HepG2 (cell line): ENCODE results near the gene PAK1IP1. TPM values are rescaled to one million over a fixed set of nuclear protein-coding genes. Genes with fewer than 3 reads are reported as not detected.
"Not testable (repeated sequence)": the region's sequence is repeated elsewhere in the genome, so short reads cannot be mapped to it uniquely, and the experiment has no call there.

Source experiments
- ATAC-seq: fragments of 200-7000 bp; cut with Tn5 transposase; 3 replicates; pipeline ENCODE4 v1.9.1; 2020; ENCODE audit warnings: mild to moderate bottlenecking, moderate library complexity
- BruUV-seq: library from RNA; stranded (reverse); fragments of 400-500 nt; replicated peaks from 2 replicates; lab custom pipeline; 2021; lab: Mats Ljungman, UMichigan
- CTCF ChIA-PET: fragments of 300-600 bp; formaldehyde crosslinking; extraction: SDS; loops from one replicate; lab custom pipeline; 2021; ENCODE audit warnings: low total read pairs, inconsistent platforms, low intra/inter-chr PET ratio; lab: Yijun Ruan, JAX
- POLR2A ChIA-PET: fragments of 350-600 bp; sonication (Branson Sonifier 250); formaldehyde crosslinking; loops from one replicate; lab custom pipeline; 2020; ENCODE audit warnings: antibody characterized with exemption, inconsistent platforms; lab: Yijun Ruan, JAX
- DNase-seq: peaks from one replicate; pipeline ENCODE4 v3.0.0-alpha.2; 2015; ENCODE audit warnings: low spot score
- FAIRE-seq: peaks from 3 replicates; lab custom pipeline; 2011; peaks lifted over from hg19 to GRCh38; lab: Jason Lieb, UNC
- H2AFZ ChIP-seq: one replicate; pipeline ENCODE4 v1.6.1; 2011; ENCODE audit warnings: low read length, inconsistent platforms
- H3K27ac ChIP-seq: fragments of 300-600 bp; 3 replicates; pipeline ENCODE4 v1.8.0; 2011; ENCODE audit warnings: mixed run types, mild to moderate bottlenecking, mixed read lengths, low read length, inconsistent platforms; ENCODE audit not compliant: insufficient read depth; ENCODE audit errors: extremely low read length
- H3K27me3 ChIP-seq, 2 experiments: fragments of 200-600 bp in 1 of 2; 2 replicates in 1 of 2; 3 replicates in 1 of 2; pipeline versions ENCODE4 v1.6.0 to v1.8.0; 2011; ENCODE audit warnings: low read length in 2 of 2, mild to moderate bottlenecking in 2 of 2, moderate library complexity in 2 of 2, inconsistent platforms in 1 of 2; ENCODE audit not compliant: insufficient read depth in 2 of 2, control insufficient read depth in 1 of 2
- H3K36me3 ChIP-seq, 2 experiments: fragments of 200-600 bp in 1 of 2; replicated peaks in 1 of 2; 2 replicates in 1 of 2; 3 replicates in 1 of 2; pipeline versions ENCODE4 v1.5.1 to v1.8.0; 2011; ENCODE audit warnings: low read length in 2 of 2, inconsistent platforms in 1 of 2; ENCODE audit not compliant: insufficient read depth in 2 of 2, control insufficient read depth in 1 of 2
- H3K4me1 ChIP-seq: 2 replicates; pipeline ENCODE4 v1.5.1; 2012; ENCODE audit warnings: low read length, inconsistent platforms; ENCODE audit not compliant: insufficient read depth
- H3K4me2 ChIP-seq: 2 replicates; pipeline ENCODE4 v1.6.0; 2011; ENCODE audit warnings: low read depth, low read length, inconsistent platforms
- H3K4me3 ChIP-seq, 3 experiments: fragments of 200-600 bp in 1 of 3; sonication (generic), shearing (Covaris generic) in 1 of 3; replicated peaks in 1 of 3; 2 replicates each; pipeline ENCODE4 v1.5.1; 2011 to 2016; ENCODE audit warnings: low read length in 3 of 3, inconsistent platforms in 2 of 3, low read depth in 2 of 3, mild to moderate bottlenecking in 2 of 3, control low read depth in 1 of 3, mixed read lengths in 1 of 3; ENCODE audit not compliant: insufficient read depth in 1 of 3
- H3K79me2 ChIP-seq: one replicate; pipeline ENCODE4 v1.6.1; 2011; ENCODE audit warnings: low read length, inconsistent platforms; ENCODE audit not compliant: insufficient read depth
- H3K9ac ChIP-seq: 2 replicates; pipeline ENCODE4 v1.6.0; 2011; ENCODE audit warnings: mild to moderate bottlenecking, low read depth, low read length, inconsistent platforms; ENCODE audit not compliant: insufficient read depth
- H3K9me3 ChIP-seq: 2 replicates; pipeline ENCODE4 v1.5.1; 2012; ENCODE audit warnings: mild to moderate bottlenecking, low read length
- H4K20me1 ChIP-seq: 2 replicates; pipeline ENCODE4 v1.6.0; 2011; ENCODE audit warnings: inconsistent platforms, mild to moderate bottlenecking, low read length, moderate library complexity; ENCODE audit not compliant: insufficient read depth
- CENPBD1 ChIP-seq: sonication (generic); formaldehyde crosslinking; IDR thresholded peaks from 2 replicates; pipeline ENCODE4 v1.8.0; 2022; ENCODE audit warnings: missing genetic modification reagents, low read depth, mild to moderate bottlenecking, borderline replicate concordance
- CTCF ChIP-seq: sonication (generic); formaldehyde crosslinking; IDR thresholded peaks from 2 replicates; pipeline ENCODE4 v1.5.0; 2020; ENCODE audit warnings: mild to moderate bottlenecking, missing genetic modification reagents, moderate library complexity
- FOXA3 ChIP-seq: IDR thresholded peaks from 2 replicates; pipeline ENCODE4 v1.6.1; 2016; ENCODE audit warnings: missing genetic modification reagents, missing compliant biosample characterization
- KLF12 ChIP-seq: sonication (generic); formaldehyde crosslinking; IDR thresholded peaks from 2 replicates; pipeline ENCODE4 v1.4.0; 2020; ENCODE audit warnings: missing genetic modification reagents, borderline replicate concordance
- MLX ChIP-seq: IDR thresholded peaks from 2 replicates; pipeline ENCODE4 v1.6.1; 2016
- NR2F2 ChIP-seq: IDR thresholded peaks from 2 replicates; pipeline ENCODE4 v1.6.1; 2012; ENCODE audit warnings: low read depth, inconsistent platforms, borderline replicate concordance
- POLR2AphosphoS2 ChIP-seq: IDR thresholded peaks from 2 replicates; pipeline ENCODE4 v1.6.1; 2011; ENCODE audit warnings: low read depth, low read length, improper control_type of control experiment
- RFX5 ChIP-seq: IDR thresholded peaks from 2 replicates; pipeline ENCODE4 v1.6.1; 2011; ENCODE audit warnings: low read depth, low read length, improper control_type of control experiment
- SIN3B ChIP-seq: fragments of 150-350 bp; IDR thresholded peaks from 2 replicates; pipeline ENCODE4 v1.6.1; 2014; ENCODE audit warnings: low read length
- SP140L ChIP-seq: sonication (generic); formaldehyde crosslinking; IDR thresholded peaks from 2 replicates; pipeline ENCODE4 v1.4.0; 2020; ENCODE audit warnings: missing genetic modification reagents, borderline replicate concordance
- SP2 ChIP-seq: sonication (generic); formaldehyde crosslinking; IDR thresholded peaks from 2 replicates; pipeline ENCODE4 v1.5.1; 2020; ENCODE audit warnings: mild to moderate bottlenecking, missing genetic modification reagents
- TAF1 ChIP-seq: sonication (generic); formaldehyde crosslinking; IDR thresholded peaks from 2 replicates; pipeline ENCODE4 v1.4.0; 2020; ENCODE audit warnings: missing genetic modification reagents
- TBL1XR1 ChIP-seq: fragments of 150-350 bp; IDR thresholded peaks from 2 replicates; pipeline ENCODE4 v1.6.1; 2014; ENCODE audit warnings: borderline replicate concordance, low read length; ENCODE audit not compliant: partially characterized antibody
- ZC3H4 ChIP-seq: sonication (generic); formaldehyde crosslinking; IDR thresholded peaks from 2 replicates; pipeline ENCODE4 v1.4.0; 2020; ENCODE audit warnings: missing genetic modification reagents, borderline replicate concordance
- ZFP37 ChIP-seq: sonication (generic); formaldehyde crosslinking; IDR thresholded peaks from 2 replicates; pipeline ENCODE4 v1.4.0; 2020; ENCODE audit warnings: missing genetic modification reagents, borderline replicate concordance
- ZFX ChIP-seq: sonication (generic); formaldehyde crosslinking; IDR thresholded peaks from 2 replicates; pipeline ENCODE4 v1.4.0; 2020; ENCODE audit warnings: mild to moderate bottlenecking, low read depth, missing genetic modification reagents, moderate library complexity
- ZNF205 ChIP-seq: IDR thresholded peaks from 2 replicates; pipeline ENCODE4 v1.6.1; 2018; ENCODE audit warnings: missing biosample characterization, missing genetic modification reagents
- ZNF350 ChIP-seq: sonication (generic); formaldehyde crosslinking; IDR thresholded peaks from 2 replicates; pipeline ENCODE4 v1.4.0; 2020; ENCODE audit warnings: mild to moderate bottlenecking, low read depth, missing genetic modification reagents, borderline replicate concordance
- ZNF383 ChIP-seq: sonication (generic); formaldehyde crosslinking; IDR thresholded peaks from 2 replicates; pipeline ENCODE4 v1.4.0; 2020; ENCODE audit warnings: missing genetic modification reagents, mild to moderate bottlenecking, borderline replicate concordance
- WGBS: methylation state at CpG from one replicate; pipeline ENCODE4 v1.1.6; 2017; ENCODE audit warnings: low lambda C conversion rate; 5-methylcytosine and 5-hydroxymethylcytosine counted together
- in situ Hi-C: cut with HindIII; loops from 2 replicates; pipeline ENCODE4 v1.10.0; 2017; ENCODE audit warnings: low pct_unique_long_range_greater_than_20kb; ENCODE audit not compliant: extremely low pct_ligation_motif_present
- intact Hi-C: fragments of 100-400 bp; cut with micrococcal nuclease; formaldehyde crosslinking; loops from one replicate; pipeline ENCODE4 v1.10.0; 2022; ENCODE audit not compliant: unreplicated experiment
- polyA plus RNA-seq, 8 experiments: library from polyadenylated mRNA; depleted of rRNA in 3 of 8; stranded (reverse) in 7 of 8; unstranded in 1 of 8; fragments of >200 nt; fragmentation: Illumina TruSeq in 4 of 8; extraction: Trizol in 4 of 8; gene quantifications; 2 replicates each; pipeline versions ENCODE4 v1.2.1 to v1.2.3, GENCODE V29; 2011 to 2016; ENCODE audit warnings: low read depth in 4 of 8, missing spikeins in 1 of 8, mixed read lengths in 1 of 8; ENCODE audit not compliant: insufficient read depth in 1 of 8
- total RNA-seq, 5 experiments: library from RNA; depleted of rRNA; stranded (reverse); fragments of >200 nt; fragmentation: Illumina TruSeq; extraction: Trizol; gene quantifications; 2 replicates each; pipeline ENCODE4 v1.2.3, GENCODE V29; 2016; ENCODE audit warnings: low read depth in 1 of 5

PAK1IP1 gene
- total and polyA plus RNA-seq, 2 of the 13 experiments (the other 11 are each of a cell fraction or from before 2014, with no cell fraction given): 23.4 to 66.2 TPM

- Histone ChIP-seq H3K79me2 (peaks cover 25% of the 10 kb centered on the region), H3K9ac (peak overlapping the region; percentile 90), H3K4me2 (peak overlapping the region; percentile 84), H3K9me3 (peaks cover 15% of the 10 kb centered on the region), H3K4me1 (peaks cover 34% of the 10 kb centered on the region), H3K36me3 (peaks cover 7 to 13% of the 10 kb centered on the region in 2 experiments), H3K27ac (peak overlapping the region; percentile 95), H3K4me3 (peak overlapping the region; percentile 56 to 78 (median 70))
- CTCF ChIA-PET, H3K27me3 ChIP-seq, in situ Hi-C loops, H2AFZ ChIP-seq, H4K20me1 ChIP-seq: not testable (repeated sequence)
- peak; percentile 39 for FAIRE-seq
- POLR2A ChIA-PET: interaction anchor here (0.6 to 6.6 kb wide), 22 partner anchors 10 to 1288 kb away, joined by 3 to 332 read pairs (median 6); partner anchors contain the start of genes C6orf52, GCNT2, PAK1IP1 and TMEM14B
- TSS peak; percentile 67 for BruUV-seq
- DNase-seq: peak; percentile 97
- intact Hi-C loops: loop anchor here (1.0 kb wide), 1 partner anchor 27 kb away; the partner anchor contains the start of genes C6orf52 and PAK1IP1
- WGBS: 36% methylated on average over 15 of the region's 17 CpGs
- ATAC-seq: peak; percentile 19
- peak; percentile 1; the same call in 1 of the 2 replicates for TF ChIP-seq ZNF350 (CRISPR knock-in tag)
- peak; percentile 96 for TF ChIP-seq ZC3H4 (CRISPR knock-in tag)
- 0 out of 2 replicates have a peak, but pooled peaks have one; percentile 52 for TF ChIP-seq SIN3B
- TF ChIP-seq NR2F2: peak; percentile 37; the same call in 1 of the 2 replicates
- peak; percentile 55; the same call in 1 of the 2 replicates for TF ChIP-seq ZNF383
- TF ChIP-seq CTCF (CRISPR knock-in tag): peak; percentile 51; the same call in 1 of the 2 replicates
- TF ChIP-seq ZNF205 (CRISPR knock-in tag): peak; percentile 74
- TF ChIP-seq SP140L (CRISPR knock-in tag): peak; percentile 74; the same call in 1 of the 2 replicates
- TF ChIP-seq SP2: peak; percentile 49; the same call in 1 of the 2 replicates
- TF ChIP-seq RFX5: peak; percentile 59
- 0 out of 2 replicates have a peak, but pooled peaks have one; percentile 48 for TF ChIP-seq ZFP37
- peak; percentile 16 for TF ChIP-seq TBL1XR1
- TF ChIP-seq TAF1 (CRISPR knock-in tag): peak; percentile 61
- 0 out of 2 replicates have a peak, but pooled peaks have one; percentile 53 for TF ChIP-seq CENPBD1
- TF ChIP-seq POLR2AphosphoS2: peak; percentile 96
- TF ChIP-seq MLX (CRISPR knock-in tag): peak; percentile 23; the same call in 1 of the 2 replicates
- peak; percentile 31 for TF ChIP-seq KLF12 (CRISPR knock-in tag)
- 0 out of 2 replicates have a peak, but pooled peaks have one; percentile 8 for TF ChIP-seq ZFX (CRISPR knock-in tag)
- peak; percentile 55 for TF ChIP-seq FOXA3 (CRISPR knock-in tag)
Observed at GRCh38 chr6:10720960-10721849, 26.4 kb downstream of the PAK1IP1 start.
